A549 (cell line): ENCODE results near the gene CRACDL. TPM values are rescaled to one million over a fixed set of nuclear protein-coding genes. Genes with fewer than 3 reads are reported as not detected.

Experiments
- ATAC-seq, 2 experiments: fragments of 200-7000 bp in 1 of 2; fragments of >200 bp in 1 of 2; cut with Nextera tagmentation in 1 of 2; cut with Tn5 transposase in 1 of 2; 3 replicates each; pipeline versions ENCODE4 v1.8.0 to v1.9.1; 2018 to 2020; ENCODE audit warnings: mild to moderate bottlenecking in 1 of 2, moderate library complexity in 1 of 2
- CTCF ChIA-PET: fragments of 300-600 bp; sonication (Branson Sonifier 250); formaldehyde crosslinking; extraction: SDS; loops from one replicate; lab custom pipeline; 2021; ENCODE audit warnings: antibody characterized with exemption, inconsistent platforms; lab: Yijun Ruan, JAX
- POLR2A ChIA-PET: fragments of 350-600 bp; formaldehyde crosslinking; extraction: SDS; loops from one replicate; lab custom pipeline; 2021; ENCODE audit warnings: antibody characterized with exemption, inconsistent platforms; lab: Yijun Ruan, JAX
- DNase-seq, 2 experiments: peaks; one replicate each; pipeline versions ENCODE4 v3.0.0 to v3.0.0-alpha.2; 2011 to 2016; ENCODE audit warnings: low read depth in 1 of 2, low spot score in 1 of 2
- FAIRE-seq: peaks from 2 replicates; lab custom pipeline; 2011; peaks lifted over from hg19 to GRCh38; lab: Jason Lieb, UNC
- H3K27ac ChIP-seq, 2 experiments: fragments of >200 bp; sonication (Bioruptor Twin); formaldehyde crosslinking; 3 replicates each; pipeline ENCODE4 v1.5.1; 2016 to 2017
- H3K4me1 ChIP-seq: fragments of >200 bp; sonication (Bioruptor Twin); formaldehyde crosslinking; 3 replicates; pipeline ENCODE4 v1.6.1; 2016
- H3K4me2 ChIP-seq: fragments of >200 bp; sonication (Bioruptor Twin); formaldehyde crosslinking; 3 replicates; pipeline ENCODE4 v1.6.1; 2016
- H3K4me3 ChIP-seq: fragments of >200 bp; sonication (Bioruptor Twin); formaldehyde crosslinking; 3 replicates; pipeline ENCODE4 v1.5.1; 2016
- H3K9me3 ChIP-seq: fragments of >200 bp; sonication (Bioruptor Twin); formaldehyde crosslinking; 3 replicates; pipeline ENCODE4 v1.6.1; 2016
- BHLHE40 ChIP-seq: IDR thresholded peaks from 2 replicates; pipeline ENCODE4 v1.6.1; 2012; ENCODE audit warnings: low read depth, low read length, inconsistent platforms
- CBX2 ChIP-seq: fragments of 200-600 bp; sonication (generic); IDR thresholded peaks from 2 replicates; pipeline ENCODE4 v1.6.1; 2016; ENCODE audit warnings: low read depth, mild to moderate bottlenecking, borderline replicate concordance
- CBX8 ChIP-seq: fragments of 200-600 bp; sonication (generic); IDR thresholded peaks from 2 replicates; pipeline ENCODE4 v1.6.1; 2016
- EHF ChIP-seq: fragments of 250-450 bp; sonication (Bioruptor Pico); IDR thresholded peaks from 2 replicates; pipeline ENCODE4 v1.5.0; 2020; ENCODE audit warnings: mild to moderate bottlenecking
- EHMT2 ChIP-seq: fragments of 200-600 bp; sonication (generic); IDR thresholded peaks from 2 replicates; pipeline ENCODE4 v1.6.1; 2016; ENCODE audit warnings: antibody characterized with exemption, low read depth, mild to moderate bottlenecking, moderate library complexity
- HDAC2 ChIP-seq: fragments of 200-600 bp; sonication (generic); IDR thresholded peaks from 2 replicates; pipeline ENCODE4 v1.6.1; 2016
- HEYL ChIP-seq: fragments of 250-450 bp; sonication (Bioruptor Pico); IDR thresholded peaks from 2 replicates; pipeline ENCODE4 v1.8.0; 2021; ENCODE audit warnings: mild to moderate bottlenecking, moderate library complexity
- HOXB13 ChIP-seq: fragments of 250-450 bp; sonication (Bioruptor Pico); IDR thresholded peaks from 2 replicates; pipeline ENCODE4 v1.5.0; 2020; ENCODE audit warnings: low read depth, mild to moderate bottlenecking, moderate library complexity
- JUN ChIP-seq, 2 experiments: fragments of >200 bp; sonication (Bioruptor Twin); formaldehyde crosslinking; IDR thresholded peaks; 2 replicates in 1 of 2; 3 replicates in 1 of 2; pipeline ENCODE4 v1.6.1; 2016 to 2017
- KDM1A ChIP-seq: fragments of 200-600 bp; sonication (generic); IDR thresholded peaks from 2 replicates; pipeline ENCODE4 v1.6.1; 2016; ENCODE audit warnings: low read depth, mild to moderate bottlenecking
- KDM5A ChIP-seq: fragments of 200-600 bp; sonication (generic); IDR thresholded peaks from 2 replicates; pipeline ENCODE4 v1.6.1; 2016; ENCODE audit warnings: antibody characterized with exemption, mild to moderate bottlenecking
- MAFK ChIP-seq: fragments of 450-650 bp; IDR thresholded peaks from 2 replicates; pipeline ENCODE4 v1.6.1; 2014; ENCODE audit not compliant: partially characterized antibody
- MAZ ChIP-seq: fragments of 150-350 bp; IDR thresholded peaks from 2 replicates; pipeline ENCODE4 v1.6.1; 2014; ENCODE audit warnings: antibody characterized with exemption, low read depth, low read length, borderline replicate concordance
- NPAS2 ChIP-seq: fragments of 250-450 bp; sonication (Bioruptor Pico); IDR thresholded peaks from 2 replicates; pipeline ENCODE4 v1.8.0; 2022; ENCODE audit warnings: mild to moderate bottlenecking, moderate library complexity, borderline replicate concordance
- NR3C1 ChIP-seq: fragments of >200 bp; sonication (Bioruptor Twin); formaldehyde crosslinking; IDR thresholded peaks from 3 replicates; pipeline ENCODE4 v1.6.1; 2017
- RARB ChIP-seq: fragments of 250-450 bp; sonication (Bioruptor Pico); IDR thresholded peaks from 2 replicates; pipeline ENCODE4 v1.8.0; 2021; ENCODE audit warnings: mild to moderate bottlenecking, moderate library complexity
- RFX5 ChIP-seq: fragments of 450-650 bp; IDR thresholded peaks from 2 replicates; pipeline ENCODE4 v1.7.1; 2014; ENCODE audit warnings: antibody characterized with exemption, mild to moderate bottlenecking, moderate library complexity
- RNF2 ChIP-seq: fragments of 200-600 bp; sonication (generic); IDR thresholded peaks from 2 replicates; pipeline ENCODE4 v1.6.1; 2016; ENCODE audit warnings: low read depth, mild to moderate bottlenecking, antibody characterized with exemption, moderate library complexity, borderline replicate concordance
- SMC3 ChIP-seq: fragments of >200 bp; sonication (Bioruptor Twin); formaldehyde crosslinking; IDR thresholded peaks from 3 replicates; pipeline ENCODE4 v1.6.1; 2018; ENCODE audit warnings: inconsistent platforms
- SREBF2 ChIP-seq: fragments of 450-650 bp; IDR thresholded peaks from 2 replicates; pipeline ENCODE4 v1.6.1; 2014; ENCODE audit warnings: mild to moderate bottlenecking, moderate library complexity
- TFCP2L1 ChIP-seq: fragments of 250-450 bp; sonication (Bioruptor Pico); IDR thresholded peaks from 2 replicates; pipeline ENCODE4 v1.5.0; 2021; ENCODE audit warnings: mild to moderate bottlenecking
- TP53 ChIP-seq: fragments of 250-450 bp; sonication (Bioruptor Pico); IDR thresholded peaks from 2 replicates; pipeline ENCODE4 v1.5.0; 2021; ENCODE audit warnings: mild to moderate bottlenecking, moderate library complexity
- ZFP36 ChIP-seq: fragments of 450-650 bp; IDR thresholded peaks from 2 replicates; pipeline ENCODE4 v1.6.1; 2014; ENCODE audit warnings: borderline replicate concordance; ENCODE audit not compliant: partially characterized antibody
- ZNF302 ChIP-seq: fragments of 250-450 bp; sonication (Bioruptor Pico); IDR thresholded peaks from 2 replicates; pipeline ENCODE4 v1.9.0; 2021; ENCODE audit warnings: inconsistent platforms, mild to moderate bottlenecking, moderate library complexity
- ZSCAN20 ChIP-seq: fragments of 250-450 bp; sonication (Bioruptor Pico); IDR thresholded peaks from 2 replicates; pipeline ENCODE4 v1.8.0; 2022; ENCODE audit warnings: mild to moderate bottlenecking, moderate library complexity
- WGBS: methylation state at CpG from one replicate; pipeline ENCODE4 v1.1.6; 2017; ENCODE audit errors: missing lambda C conversion rate; 5-methylcytosine and 5-hydroxymethylcytosine counted together
- polyA plus RNA-seq, 4 experiments: library from polyadenylated mRNA; depleted of rRNA in 3 of 4; stranded (reverse); fragments of >200 nt; fragmentation: RNase III in 1 of 4; extraction: RNeasy Plus Mini Kit Qiagen cat#74134 plus additional on column Dnase treatment in 1 of 4; gene quantifications; 2 replicates in 3 of 4; 3 replicates in 1 of 4; pipeline ENCODE4 v1.2.3, GENCODE V29; 2011 to 2017
- TF ChIP-seq, protein P1 (sequence below): fragments of >200 bp; sonication (Bioruptor Twin); formaldehyde crosslinking; IDR thresholded peaks from 2 replicates; pipeline ENCODE4 v1.6.1; 2016
- TF ChIP-seq, protein P2 (sequence below): fragments of 450-650 bp; IDR thresholded peaks from 2 replicates; pipeline ENCODE4 v1.6.1; 2014; ENCODE audit warnings: antibody characterized with exemption

The CRACDL gene
- polyA plus RNA-seq, 2 of the 4 experiments (the other 2 are of a cell fraction): 0.21 to 0.36 TPM

DNA sequence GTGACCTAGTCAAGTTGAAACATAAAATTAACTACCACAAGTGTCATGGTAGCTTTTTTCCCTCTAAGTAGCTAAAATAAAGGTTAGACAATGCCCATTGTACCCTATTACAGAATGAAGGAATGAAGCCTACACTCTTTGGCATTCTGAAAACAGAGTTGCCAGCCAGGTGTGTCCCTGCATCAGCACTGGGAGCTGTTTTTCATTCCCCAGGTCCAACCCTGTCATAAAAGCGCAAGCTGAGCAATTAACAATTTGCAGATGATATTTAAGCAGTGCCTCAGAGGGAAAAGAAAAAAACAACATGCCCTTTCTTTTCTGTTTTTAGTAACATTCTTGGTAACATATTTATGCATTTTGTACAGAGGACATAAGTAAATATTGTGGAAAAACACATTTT, 158.3 kb downstream of the CRACDL start:
- ChIA-PET CTCF (no interaction called here), POLR2A (no interaction called here)
- DNase-seq (no peak), FAIRE-seq (no peak), ATAC-seq (no peak)
- Histone ChIP-seq H3K4me2 (no peak overlapping the region), H3K9me3 (peaks cover 23% of the 10 kb centered on the region; the same call in 1 of the 3 replicates), H3K4me1 (no peaks in the 10 kb centered on the region), H3K27ac (no peak overlapping the region), H3K4me3 (no peak overlapping the region)
- TF ChIP-seq, protein P1, sequence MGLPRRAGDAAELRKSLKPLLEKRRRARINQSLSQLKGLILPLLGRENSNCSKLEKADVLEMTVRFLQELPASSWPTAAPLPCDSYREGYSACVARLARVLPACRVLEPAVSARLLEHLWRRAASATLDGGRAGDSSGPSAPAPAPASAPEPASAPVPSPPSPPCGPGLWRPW: no peak
- WGBS: 90% methylated on average over 1 of the region's 1 CpG

DNA sequence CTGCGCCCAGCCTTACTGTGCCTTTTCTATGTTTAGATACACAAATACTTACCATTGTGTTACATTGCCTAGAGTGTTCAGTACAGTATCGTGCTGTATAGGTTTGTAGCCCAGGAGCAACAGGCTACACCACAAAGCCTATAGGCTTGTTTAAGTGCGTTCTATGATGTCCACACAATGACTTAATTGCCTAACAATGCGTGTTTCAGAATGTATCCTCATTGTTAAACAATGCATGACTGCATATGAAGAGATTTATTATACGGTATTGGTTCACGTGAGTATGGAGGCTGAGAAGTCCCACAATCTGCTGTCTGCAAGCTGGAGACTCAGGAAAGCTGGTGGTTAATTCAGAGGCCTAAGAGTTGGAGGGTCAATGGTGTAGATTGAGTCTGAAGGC, 158.9 kb downstream of the CRACDL start:
- FAIRE-seq (no peak), ATAC-seq (no peak), DNase-seq (no peak)
- ChIA-PET CTCF (no interaction called here), POLR2A (no interaction called here)
- TF ChIP-seq CBX8: no peak
- no peak for TF ChIP-seq JUN (IDR thresholded peaks at IDR 0.05)
- no peak for TF ChIP-seq KDM1A
- no peak for TF ChIP-seq ZSCAN20 (CRISPR knock-in tag)
- TF ChIP-seq HEYL (CRISPR knock-in tag): no peak
- no peak for TF ChIP-seq HDAC2
- TF ChIP-seq MAFK: no peak
- TF ChIP-seq ZNF302: no peak
- no peak for TF ChIP-seq MAZ
- no peak for TF ChIP-seq RFX5
- TF ChIP-seq NPAS2: no peak
- no peak for TF ChIP-seq BHLHE40
- TF ChIP-seq, protein P2, sequence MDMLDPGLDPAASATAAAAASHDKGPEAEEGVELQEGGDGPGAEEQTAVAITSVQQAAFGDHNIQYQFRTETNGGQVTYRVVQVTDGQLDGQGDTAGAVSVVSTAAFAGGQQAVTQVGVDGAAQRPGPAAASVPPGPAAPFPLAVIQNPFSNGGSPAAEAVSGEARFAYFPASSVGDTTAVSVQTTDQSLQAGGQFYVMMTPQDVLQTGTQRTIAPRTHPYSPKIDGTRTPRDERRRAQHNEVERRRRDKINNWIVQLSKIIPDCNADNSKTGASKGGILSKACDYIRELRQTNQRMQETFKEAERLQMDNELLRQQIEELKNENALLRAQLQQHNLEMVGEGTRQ: no peak
- no peak for TF ChIP-seq HOXB13 (CRISPR knock-in tag)
- TF ChIP-seq EHF (CRISPR knock-in tag): no peak
- Histone ChIP-seq H3K4me2 (no peak overlapping the region), H3K9me3 (peaks cover 18% of the 10 kb centered on the region; the same call in 1 of the 3 replicates), H3K4me3 (no peak overlapping the region), H3K27ac (no peak overlapping the region), H3K4me1 (no peaks in the 10 kb centered on the region)
- 64% methylated on average over 6 of the region's 6 CpGs for WGBS

DNA sequence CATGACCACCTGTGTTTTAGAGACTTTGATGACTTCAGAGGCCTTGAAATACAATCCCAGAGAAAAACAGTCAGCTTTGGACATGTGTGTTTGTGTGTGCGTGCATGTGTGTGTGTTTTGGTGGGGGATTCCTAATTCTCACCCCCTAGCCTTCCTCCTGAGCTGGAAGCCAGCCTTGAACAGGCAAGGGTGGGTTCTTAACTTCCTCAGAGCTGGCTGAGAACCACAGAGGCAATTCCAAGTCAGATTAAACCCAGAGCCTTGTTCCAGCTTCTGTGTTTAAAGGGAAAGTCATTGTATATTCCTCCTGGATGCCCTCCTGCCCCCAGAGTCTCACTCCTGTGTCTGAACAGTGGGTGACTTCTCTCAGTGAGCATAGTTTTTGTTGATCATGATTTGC, 159.9 kb downstream of the CRACDL start:
- H3K4me2 ChIP-seq: no peak overlapping the region
- H3K4me1 ChIP-seq: no peaks in the 10 kb centered on the region
- no peak overlapping the region for H3K4me3 ChIP-seq
- 20% methylated on average over 1 of the region's 1 CpG for WGBS
- peaks cover 8% of the 10 kb centered on the region; the same call in 1 of the 3 replicates for H3K9me3 ChIP-seq
- ATAC-seq: no peak
- no peak for DNase-seq
- no peak for TF ChIP-seq NR3C1
- no peak for TF ChIP-seq ZSCAN20 (CRISPR knock-in tag)
- no peak for TF ChIP-seq SMC3
- no peak for TF ChIP-seq NPAS2
- TF ChIP-seq ZFP36: no peak
- TF ChIP-seq TP53: no peak
- no peak for TF ChIP-seq KDM5A
- no peak for TF ChIP-seq SREBF2
- TF ChIP-seq RARB (CRISPR knock-in tag): no peak
- TF ChIP-seq EHMT2: no peak
- TF ChIP-seq RNF2: no peak
- TF ChIP-seq, protein P1: no peak
- TF ChIP-seq KDM1A: no peak
- TF ChIP-seq, protein P2: no peak
- TF ChIP-seq TFCP2L1 (CRISPR knock-in tag): no peak
- TF ChIP-seq CBX2: no peak
- no peak overlapping the region for H3K27ac ChIP-seq
- FAIRE-seq: no peak
- CTCF ChIA-PET: interaction anchor here (1.1 kb wide), 1 partner anchor 9 kb away, joined by 3 read pairs; no protein-coding TSS in a partner anchor
- POLR2A ChIA-PET: no interaction called here
